Esophagus muscularis mucosa (tissue), 3 donors: ENCODE measurements around the gene VPS13C.

ENCODE experiments used
- CTCF ChIP-seq, 3 experiments: fragments of 200-600 bp in 2 of 3; fragments of 450-650 bp in 1 of 3; sonication (generic) in 2 of 3; IDR thresholded peaks; one replicate each; pipeline ENCODE4 v1.5.1; 2017 to 2019; ENCODE audit warnings: antibody characterized with exemption in 3 of 3, mild to moderate bottlenecking in 2 of 3, moderate library complexity in 1 of 3
- POLR2A ChIP-seq: fragments of 450-650 bp; IDR thresholded peaks from one replicate; pipeline ENCODE4 v1.6.1; 2017; ENCODE audit warnings: antibody characterized with exemption, moderate library complexity, mild to moderate bottlenecking, low read depth

GRCh38 chr15:62103431-62103830 is 43.2 kb upstream of the VPS13C start:
- TF ChIP-seq POLR2A (no peak), CTCF (IDR thresholded peaks at IDR 0.05) (no peak)
